Activated CD4-positive, alpha-beta memory T cell treated with anti-CD3 and anti-CD28 coated beads for 36 hours (primary cell): Measurements from ENCODE around the gene MUC5B. TPM values are rescaled to one million over a fixed set of nuclear protein-coding genes. Genes with fewer than 3 reads are reported as not detected.

Source experiments
- CTCF ChIA-PET: fragments of 350-600 bp; sonication (Branson Sonifier 250); formaldehyde crosslinking; loops from one replicate; lab custom pipeline; 2021; ENCODE audit warnings: antibody characterized with exemption, inconsistent platforms; lab: Charles Lee
- POLR2A ChIA-PET: fragments of 350-600 bp; sonication (Branson Sonifier 250); formaldehyde crosslinking; loops from one replicate; lab custom pipeline; 2021; ENCODE audit warnings: antibody characterized with exemption; lab: Charles Lee
- DNase-seq: peaks from one replicate; pipeline ENCODE4 v3.0.0-alpha.2; 2020
- H3K27ac Mint-ChIP-seq: one replicate; pipeline ENCODE4 v1.8.0; 2021; ENCODE audit warnings: mixed read lengths
- H3K27me3 Mint-ChIP-seq: one replicate; pipeline ENCODE4 v1.8.0; 2021; ENCODE audit warnings: mixed read lengths
- H3K36me3 Mint-ChIP-seq: one replicate; pipeline ENCODE4 v1.8.0; 2021; ENCODE audit warnings: mixed read lengths
- H3K4me1 Mint-ChIP-seq: one replicate; pipeline ENCODE4 v1.8.0; 2021; ENCODE audit warnings: low read depth, mixed read lengths
- H3K4me3 Mint-ChIP-seq: one replicate; pipeline ENCODE4 v1.8.0; 2021; ENCODE audit warnings: mild to moderate bottlenecking, mixed read lengths
- H3K9me3 Mint-ChIP-seq: one replicate; pipeline ENCODE4 v1.8.0; 2021; ENCODE audit warnings: mixed read lengths
- intact Hi-C: fragments of 100-400 bp; cut with micrococcal nuclease; formaldehyde crosslinking; loops from one replicate; pipeline ENCODE4 v1.15.1; 2023
- total RNA-seq, 2 experiments: library from RNA; stranded (reverse); gene quantifications; one replicate each; pipeline ENCODE4 v1.2.3, GENCODE V29; 2021

The MUC5B gene
- total RNA-seq, 2 experiments from 2014 or later, result not detected

GRCh38 chr11:1302461-1303125 lies 79.7 kb downstream of the MUC5B start:
- no peak overlapping the region for H3K27ac Mint-ChIP-seq
- H3K4me1 Mint-ChIP-seq, result peaks cover 30% of the 10 kb centered on the region
- no peak overlapping the region for H3K4me3 Mint-ChIP-seq
- ChIA-PET CTCF (interaction anchor here (0.9 kb wide), 1 partner anchor 8 kb away, joined by 3 read pairs; no protein-coding TSS in a partner anchor), POLR2A (no interaction called here)
- intact Hi-C loops, result no loop called here
- no peaks in the 10 kb centered on the region for H3K36me3 Mint-ChIP-seq
- peak; percentile 5 for DNase-seq
- no peaks in the 10 kb centered on the region for H3K9me3 Mint-ChIP-seq
- no peaks in the 10 kb centered on the region for H3K27me3 Mint-ChIP-seq

- peaks cover 36% of the 10 kb centered on the region for H3K4me1 Mint-ChIP-seq
- no peaks in the 10 kb centered on the region for H3K27me3 Mint-ChIP-seq
- no peak overlapping the region for H3K27ac Mint-ChIP-seq
- ChIA-PET POLR2A (no interaction called here), CTCF (interaction anchor here (0.6 to 0.9 kb wide), 2 partner anchors 8 to 80 kb away, joined by 3 to 5 read pairs; no protein-coding TSS in a partner anchor)
- H3K9me3 Mint-ChIP-seq, result no peaks in the 10 kb centered on the region
- H3K4me3 Mint-ChIP-seq, result no peak overlapping the region
- no peaks in the 10 kb centered on the region for H3K36me3 Mint-ChIP-seq
- peak; percentile 19 for DNase-seq
- intact Hi-C loops, result no loop called here
Observed at GRCh38 chr11:1303126-1303821, 80.4 kb downstream of the MUC5B start.

- intact Hi-C loops, result no loop called here
- Mint-ChIP-seq H3K4me1 (peaks cover 39% of the 10 kb centered on the region), H3K27me3 (no peaks in the 10 kb centered on the region), H3K9me3 (no peaks in the 10 kb centered on the region), H3K4me3 (no peak overlapping the region), H3K36me3 (no peaks in the 10 kb centered on the region), H3K27ac (no peak overlapping the region)
- DNase-seq, result no peak
- ChIA-PET CTCF (interaction anchor here (0.6 kb wide), 1 partner anchor 80 kb away, joined by 5 read pairs; no protein-coding TSS in a partner anchor), POLR2A (no interaction called here)
Observed at GRCh38 chr11:1303973-1304372, 81.1 kb downstream of the MUC5B start.

GRCh38 chr11:1304380-1304779 lies 81.5 kb downstream of the MUC5B start:
- CTCF ChIA-PET, result interaction anchor here (0.6 kb wide), 1 partner anchor 79 kb away, joined by 5 read pairs; no protein-coding TSS in a partner anchor
- Mint-ChIP-seq H3K27ac (no peak overlapping the region), H3K4me3 (no peak overlapping the region), H3K9me3 (no peaks in the 10 kb centered on the region), H3K36me3 (no peaks in the 10 kb centered on the region), H3K27me3 (no peaks in the 10 kb centered on the region), H3K4me1 (peaks cover 39% of the 10 kb centered on the region)
- DNase-seq, result peak; percentile 5
- intact Hi-C loops, result no loop called here
- POLR2A ChIA-PET, result no interaction called here

GRCh38 chr11:1305063-1305495 lies 82.2 kb downstream of the MUC5B start:
- no peaks in the 10 kb centered on the region for H3K9me3 Mint-ChIP-seq
- no peaks in the 10 kb centered on the region for H3K27me3 Mint-ChIP-seq
- intact Hi-C loops, result no loop called here
- H3K4me1 Mint-ChIP-seq, result peaks cover 38% of the 10 kb centered on the region
- H3K36me3 Mint-ChIP-seq, result no peaks in the 10 kb centered on the region
- ChIA-PET CTCF (no interaction called here), POLR2A (no interaction called here)
- DNase-seq, result no peak
- no peak overlapping the region for H3K27ac Mint-ChIP-seq
- no peak overlapping the region for H3K4me3 Mint-ChIP-seq

- ChIA-PET POLR2A (no interaction called here), CTCF (no interaction called here)
- intact Hi-C loops, result no loop called here
- Mint-ChIP-seq H3K36me3 (no peaks in the 10 kb centered on the region), H3K4me1 (peaks cover 41% of the 10 kb centered on the region), H3K27ac (no peak overlapping the region), H3K9me3 (no peaks in the 10 kb centered on the region), H3K4me3 (no peak overlapping the region), H3K27me3 (no peaks in the 10 kb centered on the region)
- peak; percentile 4 for DNase-seq
Observed at GRCh38 chr11:1305501-1306056, 82.7 kb downstream of the MUC5B start.

GRCh38 chr11:1306186-1307162 lies 83.6 kb downstream of the MUC5B start:
- H3K9me3 Mint-ChIP-seq, result no peaks in the 10 kb centered on the region
- intact Hi-C loops, result no loop called here
- H3K27me3 Mint-ChIP-seq, result no peaks in the 10 kb centered on the region
- no peak overlapping the region for H3K4me3 Mint-ChIP-seq
- peak; percentile 8 for DNase-seq
- H3K27ac Mint-ChIP-seq, result no peak overlapping the region
- ChIA-PET CTCF (no interaction called here), POLR2A (no interaction called here)
- H3K36me3 Mint-ChIP-seq, result no peaks in the 10 kb centered on the region
- peaks cover 48% of the 10 kb centered on the region for H3K4me1 Mint-ChIP-seq

- intact Hi-C loops, result no loop called here
- peak overlapping the region; percentile 16 for H3K4me3 Mint-ChIP-seq
- peaks cover 47% of the 10 kb centered on the region for H3K4me1 Mint-ChIP-seq
- DNase-seq, result peak; percentile 13
- no peaks in the 10 kb centered on the region for H3K27me3 Mint-ChIP-seq
- CTCF ChIA-PET, result interaction anchor here (2.3 kb wide), 1 partner anchor 208 kb away, joined by 9 read pairs; no protein-coding TSS in a partner anchor
- no peak overlapping the region for H3K27ac Mint-ChIP-seq
- POLR2A ChIA-PET, result interaction anchor here (0.6 kb wide), 1 partner anchor 770 kb away, joined by 3 read pairs; no protein-coding TSS in a partner anchor
- H3K36me3 Mint-ChIP-seq, result no peaks in the 10 kb centered on the region
- H3K9me3 Mint-ChIP-seq, result no peaks in the 10 kb centered on the region
Observed at GRCh38 chr11:1307163-1307870, 84.5 kb downstream of the MUC5B start.

- peaks cover 43% of the 10 kb centered on the region for H3K4me1 Mint-ChIP-seq
- POLR2A ChIA-PET, result interaction anchor here (0.6 to 1.0 kb wide), 2 partner anchors 82 to 769 kb away, joined by 3 read pairs; partner anchors contain the start of gene BRSK2
- H3K27me3 Mint-ChIP-seq, result no peaks in the 10 kb centered on the region
- CTCF ChIA-PET, result interaction anchor here (1.2 to 2.3 kb wide), 2 partner anchors 80 to 207 kb away, joined by 3 to 9 read pairs; no protein-coding TSS in a partner anchor
- peak; percentile 8 for DNase-seq
- no peaks in the 10 kb centered on the region for H3K9me3 Mint-ChIP-seq
- H3K4me3 Mint-ChIP-seq, result peak overlapping the region; percentile 65
- H3K36me3 Mint-ChIP-seq, result no peaks in the 10 kb centered on the region
- peak overlapping the region; percentile 2 for H3K27ac Mint-ChIP-seq
- intact Hi-C loops, result loop anchor here (2.0 kb wide), 1 partner anchor 23 kb away; no protein-coding TSS in a partner anchor
Observed at GRCh38 chr11:1307998-1308742, 85.3 kb downstream of the MUC5B start.

GRCh38 chr11:1308743-1309497 lies 86.1 kb downstream of the MUC5B start:
- ChIA-PET POLR2A (interaction anchor here (1.0 to 3.0 kb wide), 3 partner anchors 46 to 81 kb away, joined by 3 to 16 read pairs (median 7); partner anchors contain the start of gene BRSK2), CTCF (interaction anchor here (0.9 to 2.3 kb wide), 4 partner anchors 21 to 266 kb away, joined by 3 to 9 read pairs (median 4); no protein-coding TSS in a partner anchor)
- intact Hi-C loops, result loop anchor here (1.0 to 2.0 kb wide), 2 partner anchors 22 to 47 kb away; no protein-coding TSS in a partner anchor
- Mint-ChIP-seq H3K27me3 (no peaks in the 10 kb centered on the region), H3K36me3 (no peaks in the 10 kb centered on the region), H3K27ac (peak overlapping the region; percentile 2), H3K4me3 (peak overlapping the region; percentile 65), H3K9me3 (no peaks in the 10 kb centered on the region), H3K4me1 (peaks cover 40% of the 10 kb centered on the region)
- DNase-seq, result no peak
